ENCODE data around the gene DNAH10. TPM values are rescaled to one million over a fixed set of nuclear protein-coding genes. Genes with fewer than 3 reads are reported as not detected.

Gene DNAH10
- total RNA-seq, 4 donors from 2014 or later, result 0.18 to 0.65 TPM; not detected in 2

DNA sequence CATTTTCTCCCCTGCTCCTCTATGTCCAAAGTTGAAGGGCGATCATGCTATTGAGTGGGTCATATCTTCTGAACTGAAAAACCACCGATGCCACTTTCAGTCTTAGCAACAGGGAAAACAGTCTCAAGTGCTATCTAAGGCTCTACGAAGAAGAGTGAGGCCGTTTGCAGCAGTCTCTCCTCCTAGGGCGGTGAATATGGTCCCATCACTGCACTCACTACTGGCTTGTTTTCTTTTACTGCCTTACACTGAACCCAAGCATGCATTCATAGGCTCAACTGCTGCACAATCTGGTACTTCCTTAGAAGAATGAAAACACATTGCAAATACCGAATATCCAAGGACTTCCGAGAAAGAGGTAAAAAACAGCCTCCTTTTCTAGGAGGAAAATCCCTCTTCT is 92.1 kb downstream of the DNAH10 start:
- H3K4me3 ChIP-seq, result no peak overlapping the region
- no peaks in the 10 kb centered on the region for H3K4me1 ChIP-seq
- intact Hi-C loops (cut with DNase I; ENCODE audit: low total_unique reads) (no loop called here), in situ Hi-C loops (cut with MboI; ENCODE audit: low sequenced_read_pairs in 4 of 4) (no loop called here)
- TF ChIP-seq, protein P1, sequence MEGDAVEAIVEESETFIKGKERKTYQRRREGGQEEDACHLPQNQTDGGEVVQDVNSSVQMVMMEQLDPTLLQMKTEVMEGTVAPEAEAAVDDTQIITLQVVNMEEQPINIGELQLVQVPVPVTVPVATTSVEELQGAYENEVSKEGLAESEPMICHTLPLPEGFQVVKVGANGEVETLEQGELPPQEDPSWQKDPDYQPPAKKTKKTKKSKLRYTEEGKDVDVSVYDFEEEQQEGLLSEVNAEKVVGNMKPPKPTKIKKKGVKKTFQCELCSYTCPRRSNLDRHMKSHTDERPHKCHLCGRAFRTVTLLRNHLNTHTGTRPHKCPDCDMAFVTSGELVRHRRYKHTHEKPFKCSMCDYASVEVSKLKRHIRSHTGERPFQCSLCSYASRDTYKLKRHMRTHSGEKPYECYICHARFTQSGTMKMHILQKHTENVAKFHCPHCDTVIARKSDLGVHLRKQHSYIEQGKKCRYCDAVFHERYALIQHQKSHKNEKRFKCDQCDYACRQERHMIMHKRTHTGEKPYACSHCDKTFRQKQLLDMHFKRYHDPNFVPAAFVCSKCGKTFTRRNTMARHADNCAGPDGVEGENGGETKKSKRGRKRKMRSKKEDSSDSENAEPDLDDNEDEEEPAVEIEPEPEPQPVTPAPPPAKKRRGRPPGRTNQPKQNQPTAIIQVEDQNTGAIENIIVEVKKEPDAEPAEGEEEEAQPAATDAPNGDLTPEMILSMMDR (IDR thresholded peaks at IDR 0.05 in 4 of 5, conservative IDR thresholded peaks at IDR 0.05 in 1 of 5), result no peak
- no peak for TF ChIP-seq POLR2A (IDR thresholded peaks at IDR 0.05)
- no peaks in the 10 kb centered on the region for H3K36me3 ChIP-seq
- no peak for ATAC-seq
- no peak for DNase-seq
- H3K27ac ChIP-seq, result no peak overlapping the region
- H3K27me3 ChIP-seq, result peaks cover 0 to 4% (median 3%) of the 10 kb centered on the region in 3 donors
- no peaks in the 10 kb centered on the region for H3K9me3 ChIP-seq

DNA sequence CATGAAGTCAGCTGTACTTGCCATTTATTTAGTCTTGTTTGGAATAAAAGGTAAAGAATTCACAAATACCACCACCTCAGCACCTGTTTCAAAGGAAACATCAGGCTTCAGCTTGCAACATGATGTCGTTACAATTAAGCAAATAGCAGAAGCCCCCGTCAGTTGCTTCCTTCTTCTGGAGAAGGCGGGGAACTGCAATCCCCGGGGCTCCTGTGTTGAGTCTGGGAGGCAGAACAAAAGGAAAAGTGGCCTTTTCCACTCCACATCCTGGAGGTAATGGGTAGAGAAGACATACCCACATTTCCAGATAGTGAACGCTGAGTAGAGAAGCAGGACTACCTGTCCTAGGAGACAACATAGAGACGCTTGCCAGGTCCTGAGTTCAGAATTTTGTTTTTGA is 92.8 kb downstream of the DNAH10 start:
- ATAC-seq (no peak), DNase-seq (no peak)
- no peak for TF ChIP-seq POLR2A (IDR thresholded peaks at IDR 0.05)
- TF ChIP-seq, protein P1 (IDR thresholded peaks at IDR 0.05 in 4 of 5, conservative IDR thresholded peaks at IDR 0.05 in 1 of 5), result no peak
- Histone ChIP-seq H3K27ac (no peak overlapping the region), H3K27me3 (peaks cover 0 to 4% (median 3%) of the 10 kb centered on the region in 3 donors), H3K4me1 (no peaks in the 10 kb centered on the region), H3K9me3 (no peaks in the 10 kb centered on the region), H3K36me3 (no peaks in the 10 kb centered on the region), H3K4me3 (no peak overlapping the region)
- in situ Hi-C loops (cut with MboI; ENCODE audit: low sequenced_read_pairs in 4 of 4) (no loop called here), intact Hi-C loops (cut with DNase I; ENCODE audit: low total_unique reads) (no loop called here)

DNA sequence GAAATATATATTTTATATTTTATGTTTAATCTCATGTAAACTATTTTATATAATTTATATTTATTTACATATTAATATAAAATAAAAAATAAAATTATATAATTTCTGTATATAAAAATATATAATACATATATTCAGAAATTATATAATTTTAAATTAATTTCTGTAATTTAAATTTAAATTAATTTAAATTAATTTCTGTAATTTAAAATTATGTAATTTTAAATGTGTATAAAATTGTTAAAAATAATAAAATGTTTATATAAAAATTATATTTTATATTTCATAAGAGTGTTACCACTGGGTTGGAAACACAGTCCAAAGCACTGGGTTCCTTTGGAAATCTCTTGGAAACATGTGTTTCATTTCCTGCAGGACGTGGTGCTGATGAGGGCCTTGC is 94.6 kb downstream of the DNAH10 start:
- Histone ChIP-seq H3K27ac (no peak overlapping the region), H3K4me1 (no peaks in the 10 kb centered on the region), H3K36me3 (no peaks in the 10 kb centered on the region), H3K4me3 (no peak overlapping the region), H3K27me3 (peaks cover 0 to 3% (median 0%) of the 10 kb centered on the region in 3 donors), H3K9me3 (no peaks in the 10 kb centered on the region)
- TF ChIP-seq, protein P1 (IDR thresholded peaks at IDR 0.05 in 4 of 5, conservative IDR thresholded peaks at IDR 0.05 in 1 of 5), result no peak
- no peak for TF ChIP-seq POLR2A (IDR thresholded peaks at IDR 0.05)
- ATAC-seq (no peak), DNase-seq (no peak)
- intact Hi-C loops (cut with DNase I; ENCODE audit: low total_unique reads), result no loop called here
- in situ Hi-C loops (cut with MboI; ENCODE audit: low sequenced_read_pairs in 4 of 4), result no loop called here

DNA sequence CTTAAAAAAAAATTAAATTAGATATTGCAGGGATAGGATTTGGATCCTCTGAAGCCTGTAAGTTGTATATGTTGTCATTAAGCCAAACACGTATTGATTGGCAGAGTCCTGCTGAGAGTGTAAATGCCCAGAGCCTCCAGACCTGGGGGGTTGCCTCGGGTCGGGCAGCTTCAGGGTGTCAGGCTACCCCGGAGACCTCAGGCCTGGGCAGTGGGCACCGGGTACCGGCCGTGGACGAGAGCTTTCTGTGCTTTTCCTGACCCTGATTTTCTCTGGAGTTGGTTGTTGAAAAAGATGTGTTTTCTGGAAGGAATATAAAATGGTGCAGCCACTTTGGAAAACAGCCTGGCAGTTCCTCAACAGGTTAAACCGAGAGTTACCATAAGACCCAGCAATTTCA is 96.1 kb downstream of the DNAH10 start:
- in situ Hi-C loops (cut with MboI; ENCODE audit: low sequenced_read_pairs in 4 of 4), result no loop called here
- no peak for ATAC-seq
- TF ChIP-seq, protein P1 (IDR thresholded peaks at IDR 0.05 in 4 of 5, conservative IDR thresholded peaks at IDR 0.05 in 1 of 5), result no peak
- TF ChIP-seq POLR2A (IDR thresholded peaks at IDR 0.05), result no peak
- Histone ChIP-seq H3K9me3 (no peaks in the 10 kb centered on the region), H3K27me3 (peaks cover 0 to 3% (median 0%) of the 10 kb centered on the region in 3 donors), H3K36me3 (no peaks in the 10 kb centered on the region), H3K4me3 (no peak overlapping the region), H3K27ac (no peak overlapping the region), H3K4me1 (no peaks in the 10 kb centered on the region)
- intact Hi-C loops (cut with DNase I; ENCODE audit: low total_unique reads), result no loop called here
- DNase-seq, result no peak

DNA sequence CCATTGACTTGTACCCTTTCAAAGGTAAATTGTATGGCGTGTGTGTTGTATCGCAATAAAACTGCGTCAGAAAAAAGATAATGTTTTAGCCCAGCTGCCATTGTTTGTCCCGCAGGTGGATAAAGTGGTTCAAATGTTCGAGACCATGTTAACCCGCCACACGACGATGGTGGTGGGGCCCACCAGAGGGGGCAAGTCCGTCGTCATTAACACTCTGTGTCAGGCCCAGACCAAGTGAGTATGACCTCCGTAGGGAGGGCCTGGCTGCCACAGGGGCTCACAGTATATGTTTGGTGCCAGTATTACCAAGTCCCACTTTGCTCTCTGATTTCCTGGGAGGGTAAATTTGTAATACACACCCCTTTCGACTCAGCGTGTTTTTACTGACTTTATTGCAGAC is 96.9 kb downstream of the DNAH10 start:
- intact Hi-C loops (cut with DNase I; ENCODE audit: low total_unique reads), result no loop called here
- H3K27me3 ChIP-seq, result peaks cover 0 to 3% (median 0%) of the 10 kb centered on the region in 3 donors

More for the DNA sequence above, 96.9 kb downstream of the DNAH10 start:
- H3K4me3 ChIP-seq, result no peak overlapping the region
- TF ChIP-seq POLR2A (IDR thresholded peaks at IDR 0.05), result no peak
- TF ChIP-seq, protein P1 (IDR thresholded peaks at IDR 0.05 in 4 of 5, conservative IDR thresholded peaks at IDR 0.05 in 1 of 5), result no peak
- H3K9me3 ChIP-seq, result no peaks in the 10 kb centered on the region
- in situ Hi-C loops (cut with MboI; ENCODE audit: low sequenced_read_pairs in 4 of 4), result no loop called here
- H3K4me1 ChIP-seq, result no peaks in the 10 kb centered on the region
- H3K36me3 ChIP-seq, result no peaks in the 10 kb centered on the region
- DNase-seq (no peak), ATAC-seq (no peak)
- H3K27ac ChIP-seq, result no peak overlapping the region
